GM12865 (cell line): ENCODE data around the gene HAVCR2.

Experiments used
- DNase-seq: peaks from one replicate; pipeline ENCODE4 v3.0.0; 2010; ENCODE audit warnings: low read depth
- H3K4me3 ChIP-seq: 2 replicates; pipeline ENCODE4 v1.5.1; 2011; ENCODE audit warnings: mild to moderate bottlenecking, low read depth, low read length, control low read depth
- CTCF ChIP-seq: IDR thresholded peaks from 2 replicates; pipeline ENCODE4 v1.5.1; 2011; ENCODE audit warnings: low read length, control low read depth, low read depth, inconsistent platforms; ENCODE audit not compliant: insufficient read depth; ENCODE audit errors: missing control alignments

The HAVCR2 gene

GRCh38 chr5:157116483-157116954 lies 7.7 kb upstream of the HAVCR2 start:
- no peak for TF ChIP-seq CTCF
- peak; percentile 88 for DNase-seq
- peak overlapping the region; percentile 13 for H3K4me3 ChIP-seq

- H3K4me3 ChIP-seq, result 0 out of 2 replicates have a peak overlapping the region, but pooled peaks have one; percentile 13
- DNase-seq, result no peak
- no peak for TF ChIP-seq CTCF
Measured at GRCh38 chr5:157115502-157115901, 6.7 kb upstream of the HAVCR2 start.

GRCh38 chr5:157115012-157115411 lies 6.2 kb upstream of the HAVCR2 start:
- H3K4me3 ChIP-seq, result no peak overlapping the region
- TF ChIP-seq CTCF, result no peak
- peak; percentile 47 for DNase-seq

GRCh38 chr5:157113002-157113401 lies 4.2 kb upstream of the HAVCR2 start:
- TF ChIP-seq CTCF, result no peak
- no peak overlapping the region for H3K4me3 ChIP-seq
- no peak for DNase-seq

GRCh38 chr5:157109744-157110143 lies 900 bp upstream of the HAVCR2 start:
- peak overlapping the region; percentile 54 for H3K4me3 ChIP-seq
- peak; percentile 82 for DNase-seq
- TF ChIP-seq CTCF, result no peak

- H3K4me3 ChIP-seq, result peak overlapping the region; percentile 54
- TF ChIP-seq CTCF, result no peak
- DNase-seq, result no peak
Measured at GRCh38 chr5:157107508-157107907, 1.3 kb downstream of the HAVCR2 start.
